Stimulated activated CD4-positive, alpha-beta T cell treated with anti-CD3 and anti-CD28 coated beads, Interleukin-1b, Interleukin-23, amount 100 ng/mL, for 4 hours (primary cell): ENCODE results near the gene TRIM37.

Experiments
- DNase-seq, 2 donors: peaks; one replicate each; pipeline ENCODE4 v3.0.0-alpha.2; 2020; ENCODE audit warnings: low read depth in 2 of 2

The TRIM37 gene

GRCh38 chr17:58936295-58936694, 170.4 kb downstream of the TRIM37 start:
- no peak for DNase-seq

GRCh38 chr17:58932956-58933355, 173.7 kb downstream of the TRIM37 start:
- DNase-seq, result no peak
